CD4-positive, alpha-beta T cell treated with Interleukin-15 for 1 hour (primary cell): Measurements from ENCODE around the gene PPP2R5D.

ENCODE experiments used
- DNase-seq: peaks from one replicate; pipeline ENCODE4 v3.0.0-alpha.2; 2020

The PPP2R5D gene

DNA sequence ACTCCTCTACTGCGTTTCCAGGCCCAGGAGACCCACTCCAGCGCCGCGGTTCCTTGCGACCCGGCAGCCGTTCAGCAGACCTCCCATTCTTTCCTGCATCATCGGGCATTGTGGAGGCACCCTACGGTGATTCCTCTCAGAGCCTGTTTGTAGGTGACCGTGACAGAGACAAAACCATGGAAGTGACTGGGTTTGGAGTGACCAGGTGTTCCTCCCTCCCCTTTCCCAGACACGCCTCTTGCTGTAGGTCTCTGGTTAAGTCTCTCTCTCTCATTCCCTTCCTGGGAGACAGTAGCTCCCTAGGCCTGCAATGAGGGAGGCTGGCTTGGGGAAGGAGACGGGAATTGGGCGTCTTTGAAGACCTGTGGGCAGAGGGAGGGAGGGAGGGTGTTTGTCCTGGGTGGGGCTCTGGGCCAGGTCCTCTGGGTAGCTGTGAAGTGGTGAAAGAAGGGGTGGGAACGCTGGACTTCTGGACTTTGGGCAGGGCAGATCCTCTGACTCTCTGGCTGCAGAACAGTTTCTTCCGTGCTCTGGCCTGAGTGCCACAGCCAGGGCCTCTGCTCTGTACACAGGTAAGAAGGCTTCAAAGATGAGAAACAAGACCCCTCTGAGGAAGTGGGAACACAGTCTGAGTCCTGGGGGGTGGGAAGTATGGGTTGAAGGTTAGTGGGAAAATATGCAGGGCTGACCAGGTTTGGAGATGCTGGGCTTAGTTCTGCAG is 75.8 kb downstream of the PPP2R5D start:
- DNase-seq = no peak

DNA sequence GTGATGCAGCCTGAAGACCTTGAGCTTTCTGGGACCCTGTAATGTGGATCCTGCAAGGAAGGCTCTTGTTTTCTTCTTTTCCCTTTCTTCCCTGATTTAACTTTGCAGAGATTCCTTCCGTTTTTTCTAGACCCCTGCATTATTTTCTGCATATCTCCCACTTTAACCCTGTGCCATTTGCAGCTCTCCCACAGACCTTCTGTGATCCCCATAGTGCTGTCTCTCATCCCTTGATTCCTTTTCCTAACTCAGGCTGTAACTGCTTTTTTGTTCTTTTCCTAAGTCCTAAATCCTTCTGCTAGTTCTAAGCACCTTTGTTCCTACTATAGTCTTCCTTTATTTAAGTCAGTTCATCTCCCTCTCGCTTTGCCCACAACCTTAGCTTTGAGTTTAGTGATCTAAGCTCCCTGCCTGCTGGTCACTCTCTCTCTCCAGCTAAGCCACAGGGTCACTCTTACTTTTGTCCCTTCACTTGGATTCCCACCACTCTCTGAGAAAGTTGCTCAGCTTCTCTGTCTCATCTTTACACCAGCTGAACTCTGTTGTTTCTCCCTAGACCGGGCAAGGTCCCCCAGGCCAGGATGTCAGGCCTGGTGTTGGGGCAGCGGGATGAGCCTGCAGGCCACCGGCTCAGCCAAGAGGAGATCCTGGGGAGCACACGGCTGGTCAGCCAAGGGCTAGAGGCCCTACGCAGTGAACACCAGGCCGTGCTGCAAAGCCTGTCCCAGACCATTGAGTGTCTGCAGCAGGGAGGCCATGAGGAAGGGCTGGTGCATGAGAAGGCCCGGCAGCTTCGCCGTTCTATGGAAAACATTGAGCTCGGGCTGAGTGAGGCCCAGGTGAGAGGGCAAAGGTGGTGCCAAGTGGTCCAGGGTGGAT is 76.6 kb downstream of the PPP2R5D start:
- DNase-seq = no peak

DNA sequence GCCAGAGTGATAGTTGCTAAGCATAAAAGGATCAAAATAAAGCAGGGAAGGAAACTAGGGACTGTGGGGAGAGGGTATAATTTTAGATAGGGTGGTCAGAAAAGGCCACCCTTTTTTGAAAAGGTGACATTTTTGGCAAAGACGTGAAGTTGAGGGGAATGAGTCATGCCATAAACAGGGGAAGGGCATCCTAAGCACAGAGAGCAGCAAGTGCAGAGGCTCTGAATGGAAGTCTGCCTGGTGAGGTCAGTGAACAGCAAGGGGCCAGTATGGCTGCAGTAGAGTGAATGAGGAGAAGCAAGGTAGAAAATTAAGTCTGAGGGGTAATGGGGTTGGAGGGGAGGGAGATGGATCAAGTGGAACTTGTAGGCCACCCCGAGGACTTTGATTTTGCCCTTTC is 77.5 kb downstream of the PPP2R5D start:
- DNase-seq = no peak
